Measurements from ENCODE around the gene NAV2.

Gene NAV2

DNA sequence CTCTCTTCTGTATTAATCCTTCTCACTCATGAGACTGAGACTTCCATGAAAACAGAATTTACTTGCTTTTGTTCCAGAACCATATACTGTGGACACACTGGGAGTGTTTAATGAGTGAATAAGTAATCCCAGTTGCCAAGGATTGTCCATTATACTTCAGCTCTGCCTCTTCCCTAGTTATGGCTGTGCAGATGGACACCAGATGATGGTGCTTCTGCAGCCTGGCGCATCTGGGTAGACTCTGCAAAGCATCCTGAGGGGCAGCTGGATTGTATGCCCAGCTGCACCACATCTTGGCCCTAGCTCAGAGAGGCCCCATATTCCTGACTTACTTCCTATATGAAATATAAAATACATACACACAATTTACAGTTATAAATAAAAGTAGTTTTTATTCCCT, 404.2 kb downstream of the NAV2 start:
- no peak overlapping the region for H3K9ac ChIP-seq (ENCODE audit: low read depth, low read length)
- no peak for ATAC-seq (ENCODE audit: insufficient read depth, low read depth)
- no peak overlapping the region for H3K4me2 ChIP-seq (ENCODE audit: insufficient read depth, low read length)
- no peaks in the 10 kb centered on the region for H3K27me3 ChIP-seq (ENCODE audit: insufficient read depth, low read length, poor library complexity)
- H3K9me3 ChIP-seq (ENCODE audit: insufficient read depth, low read length, severe bottlenecking) = no peaks in the 10 kb centered on the region
- H3K36me3 ChIP-seq (ENCODE audit: insufficient read depth, low read length) = no peaks in the 10 kb centered on the region
- H3K4me1 ChIP-seq (ENCODE audit: insufficient read depth, low read length) = no peaks in the 10 kb centered on the region
- no peak overlapping the region for H3K4me3 ChIP-seq (ENCODE audit: low read depth in 1 of 2, low read length in 2 of 2)
- no peaks in the 10 kb centered on the region for H4K20me1 ChIP-seq (ENCODE audit: insufficient read depth, low read length)
- H3K79me2 ChIP-seq (ENCODE audit: insufficient read depth, low read length) = no peaks in the 10 kb centered on the region
- H3K27ac ChIP-seq (ENCODE audit: low read length) = no peak overlapping the region
- no peak overlapping the region for H2AFZ ChIP-seq (ENCODE audit: low read depth, low read length)
- TF ChIP-seq, protein P1, sequence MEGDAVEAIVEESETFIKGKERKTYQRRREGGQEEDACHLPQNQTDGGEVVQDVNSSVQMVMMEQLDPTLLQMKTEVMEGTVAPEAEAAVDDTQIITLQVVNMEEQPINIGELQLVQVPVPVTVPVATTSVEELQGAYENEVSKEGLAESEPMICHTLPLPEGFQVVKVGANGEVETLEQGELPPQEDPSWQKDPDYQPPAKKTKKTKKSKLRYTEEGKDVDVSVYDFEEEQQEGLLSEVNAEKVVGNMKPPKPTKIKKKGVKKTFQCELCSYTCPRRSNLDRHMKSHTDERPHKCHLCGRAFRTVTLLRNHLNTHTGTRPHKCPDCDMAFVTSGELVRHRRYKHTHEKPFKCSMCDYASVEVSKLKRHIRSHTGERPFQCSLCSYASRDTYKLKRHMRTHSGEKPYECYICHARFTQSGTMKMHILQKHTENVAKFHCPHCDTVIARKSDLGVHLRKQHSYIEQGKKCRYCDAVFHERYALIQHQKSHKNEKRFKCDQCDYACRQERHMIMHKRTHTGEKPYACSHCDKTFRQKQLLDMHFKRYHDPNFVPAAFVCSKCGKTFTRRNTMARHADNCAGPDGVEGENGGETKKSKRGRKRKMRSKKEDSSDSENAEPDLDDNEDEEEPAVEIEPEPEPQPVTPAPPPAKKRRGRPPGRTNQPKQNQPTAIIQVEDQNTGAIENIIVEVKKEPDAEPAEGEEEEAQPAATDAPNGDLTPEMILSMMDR (IDR thresholded peaks at IDR 0.05; ENCODE audit: borderline replicate concordance, extremely low read depth, low read length, poor library complexity, severe bottlenecking) = no peak
- TF ChIP-seq EZH2 (IDR thresholded peaks at IDR 0.05; ENCODE audit: borderline replicate concordance, low read depth, low read length, severe bottlenecking) = no peak
- DNase-seq = no peak

DNA sequence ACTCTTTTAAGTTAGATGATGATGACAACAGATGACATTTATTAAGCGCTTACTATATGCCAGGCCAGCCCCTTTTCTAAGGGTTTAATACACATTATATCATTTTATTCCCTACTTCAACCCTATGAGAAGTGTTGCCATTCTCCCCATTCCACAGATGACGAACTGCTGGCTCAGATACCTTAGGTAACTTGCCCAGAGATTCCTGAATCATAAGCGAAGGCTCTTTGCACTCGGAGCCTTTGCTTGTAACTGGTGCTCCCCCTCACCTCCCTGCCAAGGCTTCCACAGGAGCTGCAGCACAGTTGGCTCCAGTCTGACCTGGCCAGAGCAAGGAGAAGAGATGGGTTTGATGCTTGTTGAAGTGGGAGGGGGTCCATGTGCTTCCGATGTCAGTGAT, 404.7 kb downstream of the NAV2 start:
- H3K27me3 ChIP-seq (ENCODE audit: insufficient read depth, low read length, poor library complexity) = no peaks in the 10 kb centered on the region

DNA sequence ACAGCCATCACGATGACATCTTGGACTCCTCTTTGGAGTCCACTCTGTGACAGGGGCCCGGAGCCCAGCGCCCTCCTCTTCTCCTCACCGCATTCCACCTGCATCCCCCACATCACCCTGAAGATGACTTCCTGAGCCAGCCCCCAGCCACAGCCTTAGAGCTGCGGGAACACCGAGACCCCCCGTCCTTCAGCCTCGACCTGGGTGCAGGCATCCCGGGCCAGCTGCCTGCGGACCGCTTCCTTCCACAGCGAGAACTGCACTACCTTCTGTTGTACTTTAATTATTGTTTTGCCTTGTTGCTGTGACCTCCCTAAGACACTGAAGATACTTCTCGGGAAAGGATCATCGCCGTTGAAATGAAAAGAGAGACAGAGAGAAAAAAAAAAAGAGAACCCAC, 405.6 kb downstream of the NAV2 start:
- no peaks in the 10 kb centered on the region for H3K36me3 ChIP-seq (ENCODE audit: insufficient read depth, low read length)
- DNase-seq (no peak), ATAC-seq (ENCODE audit: insufficient read depth, low read depth) (no peak)

More for the DNA sequence above, 404.7 kb downstream of the NAV2 start:
- Histone ChIP-seq H3K4me2 (ENCODE audit: insufficient read depth, low read length) (no peak overlapping the region), H3K4me1 (ENCODE audit: insufficient read depth, low read length) (no peaks in the 10 kb centered on the region), H2AFZ (ENCODE audit: low read depth, low read length) (no peak overlapping the region), H3K9ac (ENCODE audit: low read depth, low read length) (no peak overlapping the region), H3K4me3 (ENCODE audit: low read depth in 1 of 2, low read length in 2 of 2) (no peak overlapping the region), H3K36me3 (ENCODE audit: insufficient read depth, low read length) (no peaks in the 10 kb centered on the region), H3K79me2 (ENCODE audit: insufficient read depth, low read length) (no peaks in the 10 kb centered on the region), H3K9me3 (ENCODE audit: insufficient read depth, low read length, severe bottlenecking) (no peaks in the 10 kb centered on the region), H4K20me1 (ENCODE audit: insufficient read depth, low read length) (no peaks in the 10 kb centered on the region), H3K27ac (ENCODE audit: low read length) (no peak overlapping the region)
- no peak for TF ChIP-seq EZH2 (IDR thresholded peaks at IDR 0.05; ENCODE audit: borderline replicate concordance, low read depth, low read length, severe bottlenecking)
- TF ChIP-seq, protein P1 (IDR thresholded peaks at IDR 0.05; ENCODE audit: borderline replicate concordance, extremely low read depth, low read length, poor library complexity, severe bottlenecking) = no peak
- ATAC-seq (ENCODE audit: insufficient read depth, low read depth) (no peak), DNase-seq (no peak)

More for the DNA sequence above, 405.6 kb downstream of the NAV2 start:
- Histone ChIP-seq H3K4me1 (ENCODE audit: insufficient read depth, low read length) (no peaks in the 10 kb centered on the region), H3K79me2 (ENCODE audit: insufficient read depth, low read length) (no peaks in the 10 kb centered on the region), H3K27ac (ENCODE audit: low read length) (no peak overlapping the region), H3K9me3 (ENCODE audit: insufficient read depth, low read length, severe bottlenecking) (no peaks in the 10 kb centered on the region), H3K4me2 (ENCODE audit: insufficient read depth, low read length) (no peak overlapping the region), H3K27me3 (ENCODE audit: insufficient read depth, low read length, poor library complexity) (no peaks in the 10 kb centered on the region), H2AFZ (ENCODE audit: low read depth, low read length) (no peak overlapping the region), H3K4me3 (ENCODE audit: low read depth in 1 of 2, low read length in 2 of 2) (no peak overlapping the region), H3K9ac (ENCODE audit: low read depth, low read length) (no peak overlapping the region), H4K20me1 (ENCODE audit: insufficient read depth, low read length) (no peaks in the 10 kb centered on the region)
- TF ChIP-seq EZH2 (IDR thresholded peaks at IDR 0.05; ENCODE audit: borderline replicate concordance, low read depth, low read length, severe bottlenecking) = no peak
- TF ChIP-seq, protein P1 (IDR thresholded peaks at IDR 0.05; ENCODE audit: borderline replicate concordance, extremely low read depth, low read length, poor library complexity, severe bottlenecking) = no peak

Data from DND-41 (cell line).